ENCODE measurements around the gene MORN1.

Gene MORN1

DNA sequence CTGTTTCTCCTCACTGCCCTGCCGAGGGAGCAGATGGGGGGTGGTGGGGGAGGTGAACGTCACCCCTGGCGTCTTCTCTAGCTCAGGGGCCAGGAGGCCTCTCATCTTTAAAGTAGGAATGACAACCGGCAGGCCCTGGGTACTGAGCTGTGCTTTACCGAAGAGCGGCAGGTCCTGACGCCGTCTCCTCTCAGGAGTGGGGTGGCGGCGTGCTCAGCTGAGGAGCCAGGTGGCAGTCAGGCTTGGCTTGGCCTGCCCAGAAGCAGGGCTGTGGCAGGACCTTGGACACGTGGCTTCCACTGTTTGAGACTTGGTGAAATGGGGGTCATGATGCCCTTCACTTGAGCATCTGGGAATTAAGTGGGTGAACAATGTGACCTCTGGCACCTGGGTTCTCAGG, 3.4 kb upstream of the MORN1 start:
- H3K4me3 ChIP-seq (ENCODE audit: low read depth, low read length): no peak overlapping the region
- no peak for DNase-seq (ENCODE audit: low read depth)
- TF ChIP-seq, protein P1, sequence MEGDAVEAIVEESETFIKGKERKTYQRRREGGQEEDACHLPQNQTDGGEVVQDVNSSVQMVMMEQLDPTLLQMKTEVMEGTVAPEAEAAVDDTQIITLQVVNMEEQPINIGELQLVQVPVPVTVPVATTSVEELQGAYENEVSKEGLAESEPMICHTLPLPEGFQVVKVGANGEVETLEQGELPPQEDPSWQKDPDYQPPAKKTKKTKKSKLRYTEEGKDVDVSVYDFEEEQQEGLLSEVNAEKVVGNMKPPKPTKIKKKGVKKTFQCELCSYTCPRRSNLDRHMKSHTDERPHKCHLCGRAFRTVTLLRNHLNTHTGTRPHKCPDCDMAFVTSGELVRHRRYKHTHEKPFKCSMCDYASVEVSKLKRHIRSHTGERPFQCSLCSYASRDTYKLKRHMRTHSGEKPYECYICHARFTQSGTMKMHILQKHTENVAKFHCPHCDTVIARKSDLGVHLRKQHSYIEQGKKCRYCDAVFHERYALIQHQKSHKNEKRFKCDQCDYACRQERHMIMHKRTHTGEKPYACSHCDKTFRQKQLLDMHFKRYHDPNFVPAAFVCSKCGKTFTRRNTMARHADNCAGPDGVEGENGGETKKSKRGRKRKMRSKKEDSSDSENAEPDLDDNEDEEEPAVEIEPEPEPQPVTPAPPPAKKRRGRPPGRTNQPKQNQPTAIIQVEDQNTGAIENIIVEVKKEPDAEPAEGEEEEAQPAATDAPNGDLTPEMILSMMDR (conservative IDR thresholded peaks at IDR 0.05; ENCODE audit: low read depth, low read length): no peak

DNA sequence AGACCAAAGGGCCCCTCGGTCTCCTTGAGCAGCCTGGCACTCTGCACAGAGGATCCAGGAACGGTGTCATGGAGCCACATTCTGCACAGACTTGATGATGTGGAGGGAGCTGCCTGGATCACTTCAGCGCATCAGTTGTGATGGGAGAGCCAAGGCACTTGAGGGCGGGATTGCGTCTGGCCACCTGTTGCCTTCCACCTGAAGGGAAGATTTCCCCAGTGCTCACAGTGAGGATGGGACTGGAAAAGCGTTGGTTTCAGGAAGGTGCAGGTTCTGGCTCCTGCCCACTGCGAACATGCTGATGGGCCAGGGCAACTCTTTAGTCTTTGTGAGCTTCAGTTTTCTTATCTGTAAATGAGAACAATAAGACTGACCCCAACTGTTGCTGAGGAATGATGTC, 2.9 kb upstream of the MORN1 start:
- no peak for DNase-seq (ENCODE audit: low read depth)
- TF ChIP-seq, protein P1 (conservative IDR thresholded peaks at IDR 0.05; ENCODE audit: low read depth, low read length): no peak
- no peak overlapping the region for H3K4me3 ChIP-seq (ENCODE audit: low read depth, low read length)

DNA sequence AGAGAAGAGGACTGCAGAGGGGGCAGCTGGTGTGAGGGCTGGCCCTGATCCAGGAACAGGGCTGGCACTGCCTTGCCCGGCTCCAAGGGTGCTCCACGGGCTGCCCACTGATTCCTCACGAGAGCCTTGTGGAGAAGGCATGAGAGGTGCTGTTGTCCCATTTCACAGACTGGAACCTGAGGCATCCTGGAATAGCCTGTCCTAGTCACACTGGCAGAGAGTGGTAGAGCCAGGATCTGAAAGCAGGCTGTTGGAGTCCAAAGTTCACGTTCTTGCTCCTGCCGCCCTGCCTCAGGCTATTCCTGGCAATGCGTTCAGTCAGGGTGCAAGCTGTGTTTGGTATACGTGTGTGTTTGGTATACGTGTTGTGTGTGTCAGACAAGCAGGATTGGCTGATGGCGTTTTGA, 2.1 kb upstream of the MORN1 start:
- TF ChIP-seq, protein P1 (conservative IDR thresholded peaks at IDR 0.05; ENCODE audit: low read depth, low read length): no peak
- H3K4me3 ChIP-seq (ENCODE audit: low read depth, low read length): peak overlapping the region; percentile 2
- no peak for DNase-seq (ENCODE audit: low read depth)

DNA sequence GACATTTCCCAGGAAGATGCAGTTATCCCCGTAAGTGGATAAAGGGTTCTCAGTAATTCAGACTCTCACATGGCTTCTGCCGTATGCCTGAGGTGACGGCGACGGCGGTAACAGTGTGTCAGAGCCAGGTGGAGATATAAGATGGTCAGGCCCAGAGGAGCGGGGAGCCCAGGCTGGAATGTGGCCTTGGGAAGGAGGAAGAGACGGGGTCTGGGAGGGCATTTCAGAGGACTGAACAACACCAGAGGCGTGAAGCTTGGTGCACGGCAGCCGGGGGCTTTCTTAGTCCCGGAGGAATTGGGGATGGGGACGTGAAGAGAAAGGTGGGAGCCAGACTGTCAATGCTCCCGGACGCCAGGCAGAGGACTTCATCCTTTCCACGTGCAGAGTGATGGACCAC, 1.3 kb upstream of the MORN1 start:
- no peak for DNase-seq (ENCODE audit: low read depth)
- TF ChIP-seq, protein P1 (conservative IDR thresholded peaks at IDR 0.05; ENCODE audit: low read depth, low read length): no peak
- peak overlapping the region; percentile 80 for H3K4me3 ChIP-seq (ENCODE audit: low read depth, low read length)

DNA sequence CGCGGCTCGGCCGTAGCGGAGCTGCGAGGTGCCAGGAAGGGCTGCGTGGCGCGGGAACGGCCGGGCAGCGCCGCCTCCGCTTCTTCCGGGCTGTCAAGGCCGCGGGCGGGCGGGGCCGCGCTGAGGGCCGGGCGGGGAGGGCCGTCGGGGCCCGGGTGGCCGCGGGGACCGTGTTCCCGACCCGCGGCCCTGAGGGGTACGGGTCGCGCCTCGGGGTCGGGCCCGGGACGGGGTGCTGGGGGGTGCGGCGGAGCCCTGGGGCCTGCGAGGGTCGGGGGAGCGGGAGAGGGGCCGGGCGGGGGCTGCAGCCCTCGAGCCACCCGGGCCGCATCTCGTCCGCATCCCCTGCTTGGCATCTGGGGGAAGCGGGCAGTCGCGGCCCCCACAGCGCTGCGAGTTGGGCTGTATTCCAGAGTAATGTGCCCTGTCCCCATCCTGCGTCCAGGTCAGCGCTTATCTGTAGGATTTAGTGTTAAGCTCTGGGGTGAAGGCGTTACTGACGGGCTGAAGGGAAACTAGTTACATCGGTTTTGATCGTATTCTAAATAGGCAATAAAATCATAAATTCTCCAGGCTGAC, 666 bp upstream of the MORN1 start:
- peak overlapping the region; percentile 80 for H3K4me3 ChIP-seq (ENCODE audit: low read depth, low read length)
- DNase-seq (ENCODE audit: low read depth): peak; percentile 19
- TF ChIP-seq, protein P1 (conservative IDR thresholded peaks at IDR 0.05; ENCODE audit: low read depth, low read length): no peak

DNA sequence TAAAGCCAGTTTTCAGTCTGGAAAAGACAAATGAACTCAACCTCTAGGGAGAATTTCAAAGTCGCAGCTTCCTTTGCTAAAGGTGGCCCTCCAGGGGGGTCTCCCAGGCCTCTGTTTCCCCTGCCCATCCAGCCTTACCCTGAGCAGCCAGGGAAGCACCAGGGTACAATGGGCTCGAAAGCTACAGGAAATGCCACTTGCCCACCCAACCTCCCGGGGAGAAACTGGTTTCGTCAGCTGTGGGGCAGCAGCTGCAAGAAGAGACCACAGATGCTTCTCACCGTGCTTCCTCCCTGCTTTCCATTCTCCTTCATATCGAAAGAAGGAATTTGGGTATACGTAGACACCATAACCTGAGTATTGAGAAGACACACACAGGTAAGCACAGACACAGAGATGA, 1.7 kb downstream of the MORN1 start:
- DNase-seq (ENCODE audit: low read depth): no peak
- TF ChIP-seq, protein P1 (conservative IDR thresholded peaks at IDR 0.05; ENCODE audit: low read depth, low read length): no peak
- H3K4me3 ChIP-seq (ENCODE audit: low read depth, low read length): no peak overlapping the region

Data from choroid plexus epithelial cell (primary cell).